SK-N-MC (cell line): ENCODE results near the gene STK11.

Source experiments
- EZH2 ChIP-seq: fragments of 200-600 bp; sonication (generic); IDR thresholded peaks from one replicate; pipeline ENCODE4 v1.6.1; 2017; ENCODE audit warnings: antibody characterized with exemption
- FOXP2 ChIP-seq: optimal IDR thresholded peaks from 2 replicates; pipeline ENCODE3; 2011; ENCODE audit warnings: mild to moderate bottlenecking, moderate library complexity; ENCODE audit not compliant: insufficient read depth; ENCODE audit errors: extremely low read length, control extremely low read depth
- POLR2AphosphoS5 ChIP-seq: IDR thresholded peaks from 2 replicates; pipeline ENCODE4 v1.6.1; 2012; ENCODE audit warnings: mild to moderate bottlenecking, low read depth, low read length, borderline replicate concordance

DNA sequence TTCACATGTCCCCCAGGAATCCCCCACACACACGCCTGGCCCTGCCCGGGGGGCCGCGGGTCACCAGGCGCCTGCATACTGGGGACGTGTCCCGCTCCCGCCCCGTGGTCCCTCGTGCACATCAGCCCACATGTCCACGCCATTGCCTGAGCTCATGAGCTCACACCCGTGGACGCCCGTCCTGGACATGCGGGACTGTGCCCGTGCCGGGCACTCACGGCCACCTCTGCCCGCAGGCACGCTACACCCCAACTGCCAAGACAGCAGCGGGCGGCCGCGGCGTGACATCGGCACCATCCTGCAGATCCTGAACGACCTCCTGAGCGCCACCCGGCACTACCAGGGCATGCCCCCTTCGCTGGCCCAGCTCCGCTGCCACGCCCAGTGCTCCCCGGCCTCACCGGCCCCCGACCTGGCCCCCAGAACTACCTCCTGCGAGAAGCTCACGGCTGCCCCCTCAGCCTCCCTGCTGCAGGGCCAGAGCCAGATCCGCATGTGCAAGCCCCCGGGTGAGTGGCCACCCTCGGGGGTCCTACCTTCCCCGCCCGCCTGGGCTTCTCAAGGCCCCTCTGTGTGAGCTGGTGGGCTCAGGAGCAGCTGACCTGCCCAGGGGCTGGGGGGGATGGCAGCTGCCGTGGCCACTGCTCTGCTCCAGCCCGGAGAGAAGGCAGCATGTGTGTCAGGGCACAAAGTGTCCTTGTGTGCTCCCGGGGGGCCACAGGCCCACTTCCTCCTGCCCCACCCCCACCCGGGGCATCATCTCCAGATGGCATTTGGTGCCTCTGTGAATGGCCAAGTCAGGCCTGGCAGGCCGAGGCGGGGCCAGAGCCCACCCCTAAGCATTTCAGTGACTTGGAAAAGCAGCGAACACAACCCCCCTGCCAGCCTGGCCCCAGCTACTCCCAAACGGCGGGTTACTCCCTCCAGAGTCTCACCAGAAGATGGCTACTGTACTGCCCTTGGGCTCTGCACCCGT, 49.9 kb downstream of the STK11 start:
- TF ChIP-seq POLR2AphosphoS5, result no peak; the same call in 1 of the 2 replicates
- TF ChIP-seq EZH2, result no peak
- no peak for TF ChIP-seq FOXP2
